ENCODE results near the gene OR56A4. TPM values are rescaled to one million over a fixed set of nuclear protein-coding genes. Genes with fewer than 3 reads are reported as not detected.

The OR56A4 gene
- total and polyA plus RNA-seq, 12 donors, result under 0.01 TPM; not detected in 11

DNA sequence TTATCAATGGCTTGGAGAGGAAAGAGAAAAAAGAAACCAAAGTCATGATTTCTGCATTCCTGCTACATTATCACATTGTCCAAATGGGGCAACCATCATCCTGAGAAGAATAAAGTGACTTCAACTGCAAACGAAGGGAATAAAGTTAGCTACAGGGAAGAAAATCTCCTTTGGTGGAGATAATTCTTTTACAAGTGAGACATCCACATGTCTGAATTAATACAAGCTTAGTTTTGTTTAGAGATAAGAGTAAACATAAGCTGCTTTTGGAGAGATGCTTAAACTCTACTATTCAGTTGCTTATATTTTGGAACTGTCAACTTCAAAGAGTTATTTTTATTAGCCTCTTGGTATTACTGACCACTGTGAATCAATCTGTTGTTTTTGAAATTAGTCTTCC is 19.9 kb downstream of the OR56A4 start, which contains the start of gene OR52L1:
TSS of gene OR52L1 (minus strand) at position 101 of the 400 bp plus-strand sequence. CDS start at position 46, 55 bp downstream.
- 39 to 68% (median 41%) methylated on average over 1 of the region's 1 CpG for WGBS, 4 donors
- no peak for DNase-seq
- TF ChIP-seq POLR2A (IDR thresholded peaks at IDR 0.05), result no peak
- TF ChIP-seq, protein P1, sequence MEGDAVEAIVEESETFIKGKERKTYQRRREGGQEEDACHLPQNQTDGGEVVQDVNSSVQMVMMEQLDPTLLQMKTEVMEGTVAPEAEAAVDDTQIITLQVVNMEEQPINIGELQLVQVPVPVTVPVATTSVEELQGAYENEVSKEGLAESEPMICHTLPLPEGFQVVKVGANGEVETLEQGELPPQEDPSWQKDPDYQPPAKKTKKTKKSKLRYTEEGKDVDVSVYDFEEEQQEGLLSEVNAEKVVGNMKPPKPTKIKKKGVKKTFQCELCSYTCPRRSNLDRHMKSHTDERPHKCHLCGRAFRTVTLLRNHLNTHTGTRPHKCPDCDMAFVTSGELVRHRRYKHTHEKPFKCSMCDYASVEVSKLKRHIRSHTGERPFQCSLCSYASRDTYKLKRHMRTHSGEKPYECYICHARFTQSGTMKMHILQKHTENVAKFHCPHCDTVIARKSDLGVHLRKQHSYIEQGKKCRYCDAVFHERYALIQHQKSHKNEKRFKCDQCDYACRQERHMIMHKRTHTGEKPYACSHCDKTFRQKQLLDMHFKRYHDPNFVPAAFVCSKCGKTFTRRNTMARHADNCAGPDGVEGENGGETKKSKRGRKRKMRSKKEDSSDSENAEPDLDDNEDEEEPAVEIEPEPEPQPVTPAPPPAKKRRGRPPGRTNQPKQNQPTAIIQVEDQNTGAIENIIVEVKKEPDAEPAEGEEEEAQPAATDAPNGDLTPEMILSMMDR (IDR thresholded peaks at IDR 0.05), result no peak

DNA sequence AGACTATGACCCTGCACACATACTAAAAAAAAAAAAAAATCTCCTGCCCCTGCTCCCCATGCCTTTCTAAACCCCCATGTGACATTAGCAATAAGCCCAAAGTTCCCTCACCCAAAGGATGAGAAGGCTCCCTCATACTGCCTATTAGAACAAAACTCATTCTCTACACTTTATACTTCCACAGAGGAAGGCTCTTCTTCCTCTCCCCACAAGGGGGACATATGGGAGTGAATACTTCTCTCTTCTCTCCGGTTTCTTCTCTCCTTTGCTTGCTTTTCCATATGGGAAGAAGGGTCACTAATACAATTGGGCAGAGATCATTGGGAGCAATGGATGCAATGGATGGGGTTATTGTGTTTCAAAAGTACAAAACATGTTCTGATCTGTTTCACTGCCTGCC is 23.3 kb downstream of the OR56A4 start:
- no peaks in the 10 kb centered on the region for H3K4me1 ChIP-seq (replicated peaks in 1 of 2)
- H3K27ac ChIP-seq, result no peak overlapping the region
- H3K36me3 ChIP-seq (replicated peaks in 1 of 2), result no peaks in the 10 kb centered on the region
- intact Hi-C loops (cut with DNase I), result no loop called here
- no peaks in the 10 kb centered on the region for H3K9me3 ChIP-seq (replicated peaks in 1 of 3)
- no peaks in the 10 kb centered on the region for H3K27me3 ChIP-seq
- no peak for TF ChIP-seq POLR2A (IDR thresholded peaks at IDR 0.05)
- TF ChIP-seq, protein P1 (IDR thresholded peaks at IDR 0.05), result no peak
- 29 to 57% (median 47%) methylated on average over 1 of the region's 1 CpG for WGBS, 4 donors
- no peak overlapping the region for H3K4me3 ChIP-seq
- no peak for DNase-seq

More for the DNA sequence above, 19.9 kb downstream of the OR56A4 start, which contains the start of gene OR52L1:
- no peaks in the 10 kb centered on the region for H3K36me3 ChIP-seq (replicated peaks in 1 of 2)
- H3K27ac ChIP-seq, result no peak within 1 kb of the TSS
- H3K27me3 ChIP-seq, result no peaks in the 10 kb centered on the region
- intact Hi-C loops (cut with DNase I), result no loop called here
- no peak within 1 kb of the TSS for H3K4me3 ChIP-seq
- H3K9me3 ChIP-seq (replicated peaks in 1 of 3), result no peaks in the 10 kb centered on the region
- H3K4me1 ChIP-seq (replicated peaks in 1 of 2), result no peaks in the 10 kb centered on the region

DNA sequence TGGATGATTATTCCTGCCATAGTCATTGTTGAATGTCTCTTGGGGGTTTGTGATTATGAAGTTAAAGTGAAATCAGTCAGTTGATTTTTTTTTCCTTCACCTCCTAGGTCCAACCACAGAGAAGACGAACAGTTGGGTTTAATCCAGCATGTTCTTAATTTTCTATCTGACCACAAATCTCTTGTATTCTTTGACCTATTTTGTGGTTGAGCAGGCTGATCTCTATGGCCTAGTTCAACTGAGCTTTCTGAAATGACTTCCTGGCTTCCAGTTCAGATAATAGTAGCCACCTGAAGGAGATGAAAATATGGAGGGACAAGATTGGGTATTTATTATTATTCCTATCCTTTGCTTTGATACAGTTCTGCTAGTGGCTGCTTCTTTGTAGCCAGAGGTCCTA is 33.2 kb downstream of the OR56A4 start:
- TF ChIP-seq POLR2A (IDR thresholded peaks at IDR 0.05), result no peak
- TF ChIP-seq, protein P1 (IDR thresholded peaks at IDR 0.05), result no peak
- no peaks in the 10 kb centered on the region for H3K4me1 ChIP-seq (replicated peaks in 1 of 2)
- WGBS, 4 donors, result 52 to 71% (median 62%) methylated on average over 1 of the region's 1 CpG
- no peak overlapping the region for H3K27ac ChIP-seq
- no peaks in the 10 kb centered on the region for H3K9me3 ChIP-seq (replicated peaks in 1 of 3)
- H3K27me3 ChIP-seq, result no peaks in the 10 kb centered on the region
- H3K4me3 ChIP-seq, result no peak overlapping the region
- DNase-seq, result no peak
- intact Hi-C loops (cut with DNase I), result no loop called here
- no peaks in the 10 kb centered on the region for H3K36me3 ChIP-seq (replicated peaks in 1 of 2)

DNA sequence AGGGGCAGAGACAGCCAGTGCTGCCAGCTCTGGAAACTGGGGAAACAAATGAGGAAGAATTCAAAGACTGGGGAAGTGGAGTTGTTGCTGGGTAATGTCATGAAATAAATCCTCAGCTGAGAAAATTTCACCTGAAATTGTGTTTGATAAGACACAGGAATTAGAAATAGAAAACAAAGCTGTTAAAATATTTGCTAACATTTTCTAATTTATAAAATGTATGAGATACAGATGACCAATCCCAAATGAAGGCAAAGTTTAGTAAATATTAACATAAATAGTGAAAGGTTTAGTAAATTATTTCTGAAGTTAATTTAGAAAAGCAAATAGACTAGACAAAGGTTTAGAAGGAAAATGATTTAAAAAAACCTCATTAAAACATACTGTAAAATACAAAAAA is 38.4 kb downstream of the OR56A4 start, which contains the start of gene OR56A5:
TSS of gene OR56A5 (minus strand) at position 101 of the 400 bp plus-strand sequence. CDS start at position 101, 0 bp downstream.
- no peaks in the 10 kb centered on the region for H3K4me1 ChIP-seq (replicated peaks in 1 of 2)
- intact Hi-C loops (cut with DNase I), result no loop called here
- no peak within 1 kb of the TSS for H3K4me3 ChIP-seq
- H3K36me3 ChIP-seq (replicated peaks in 1 of 2), result no peaks in the 10 kb centered on the region
- no peaks in the 10 kb centered on the region for H3K27me3 ChIP-seq
- no peak for DNase-seq
- no peak within 1 kb of the TSS for H3K27ac ChIP-seq
- no peaks in the 10 kb centered on the region for H3K9me3 ChIP-seq (replicated peaks in 1 of 3)
- TF ChIP-seq POLR2A (IDR thresholded peaks at IDR 0.05), result no peak
- TF ChIP-seq, protein P1 (IDR thresholded peaks at IDR 0.05), result no peak
